ENCODE results near the gene SPINK5. TPM values are rescaled to one million over a fixed set of nuclear protein-coding genes. Genes with fewer than 3 reads are reported as not detected.

The SPINK5 gene
- total RNA-seq, 1 donor from 2014 or later, result 12.9 TPM

DNA sequence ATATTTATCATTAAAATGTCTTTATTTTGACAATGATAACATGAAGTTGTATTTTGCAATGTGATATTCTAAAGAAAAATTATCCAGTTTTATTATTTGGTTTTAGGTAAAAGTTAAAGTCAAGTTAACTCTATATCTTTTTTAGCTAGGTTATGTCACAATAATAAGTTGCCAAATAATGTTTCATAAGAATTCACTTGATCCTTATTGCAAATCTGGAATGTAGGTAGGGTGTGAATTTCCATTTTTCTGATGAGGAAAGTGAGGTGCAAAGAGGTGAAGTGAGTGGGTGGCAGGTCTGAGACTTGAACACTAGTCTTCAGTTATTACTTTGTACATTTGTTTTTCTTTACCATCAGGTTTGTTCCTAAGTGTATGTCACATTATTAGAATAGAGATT lies 21.5 kb downstream of the SPINK5 start:
- no peak overlapping the region for H3K27ac Mint-ChIP-seq (ENCODE audit: unreplicated experiment)
- H3K27me3 Mint-ChIP-seq (ENCODE audit: low read depth), result no peaks in the 10 kb centered on the region
- H3K36me3 Mint-ChIP-seq (ENCODE audit: low read depth), result peaks cover 3% of the 10 kb centered on the region
- TF ChIP-seq, protein P1, sequence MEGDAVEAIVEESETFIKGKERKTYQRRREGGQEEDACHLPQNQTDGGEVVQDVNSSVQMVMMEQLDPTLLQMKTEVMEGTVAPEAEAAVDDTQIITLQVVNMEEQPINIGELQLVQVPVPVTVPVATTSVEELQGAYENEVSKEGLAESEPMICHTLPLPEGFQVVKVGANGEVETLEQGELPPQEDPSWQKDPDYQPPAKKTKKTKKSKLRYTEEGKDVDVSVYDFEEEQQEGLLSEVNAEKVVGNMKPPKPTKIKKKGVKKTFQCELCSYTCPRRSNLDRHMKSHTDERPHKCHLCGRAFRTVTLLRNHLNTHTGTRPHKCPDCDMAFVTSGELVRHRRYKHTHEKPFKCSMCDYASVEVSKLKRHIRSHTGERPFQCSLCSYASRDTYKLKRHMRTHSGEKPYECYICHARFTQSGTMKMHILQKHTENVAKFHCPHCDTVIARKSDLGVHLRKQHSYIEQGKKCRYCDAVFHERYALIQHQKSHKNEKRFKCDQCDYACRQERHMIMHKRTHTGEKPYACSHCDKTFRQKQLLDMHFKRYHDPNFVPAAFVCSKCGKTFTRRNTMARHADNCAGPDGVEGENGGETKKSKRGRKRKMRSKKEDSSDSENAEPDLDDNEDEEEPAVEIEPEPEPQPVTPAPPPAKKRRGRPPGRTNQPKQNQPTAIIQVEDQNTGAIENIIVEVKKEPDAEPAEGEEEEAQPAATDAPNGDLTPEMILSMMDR (conservative IDR thresholded peaks at IDR 0.05), result no peak
- no peaks in the 10 kb centered on the region for H3K9me3 Mint-ChIP-seq
- peaks cover 5% of the 10 kb centered on the region for H3K4me1 Mint-ChIP-seq
- DNase-seq (ENCODE audit: low read depth, low spot score), result no peak
- H3K4me3 Mint-ChIP-seq, result no peak overlapping the region

DNA sequence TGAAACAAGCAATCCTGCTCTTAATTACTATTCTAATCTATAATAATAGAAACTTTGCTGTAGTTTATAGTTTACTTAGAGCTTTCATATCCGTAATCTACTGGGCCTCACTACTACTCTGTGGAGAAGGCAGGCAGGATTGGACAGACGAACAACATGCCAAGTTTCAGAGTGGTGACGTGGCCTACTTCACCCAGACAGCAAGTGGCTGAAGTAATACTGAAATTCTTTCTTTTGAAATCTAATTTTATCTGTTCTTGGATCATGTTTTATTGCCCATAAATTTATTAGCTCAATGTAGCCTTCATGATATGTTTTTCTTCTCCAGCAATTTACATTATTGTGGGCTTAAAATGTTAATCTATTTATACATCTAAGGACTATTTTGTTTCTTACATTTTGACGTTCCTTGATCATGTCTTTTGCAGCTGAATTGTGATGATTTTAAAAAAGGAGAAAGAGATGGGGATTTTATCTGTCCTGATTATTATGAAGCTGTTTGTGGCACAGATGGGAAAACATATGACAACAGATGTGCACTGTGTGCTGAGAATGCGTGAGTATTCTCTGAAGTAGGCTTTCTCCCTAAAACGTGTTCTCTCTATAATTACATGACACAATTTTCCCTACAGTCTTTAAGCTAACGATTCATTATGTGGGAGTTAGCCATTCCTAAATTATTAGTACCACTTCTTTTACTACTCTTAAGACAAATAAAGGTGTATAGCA lies 22.4 kb downstream of the SPINK5 start:
- Mint-ChIP-seq H3K27me3 (ENCODE audit: low read depth) (no peaks in the 10 kb centered on the region), H3K36me3 (ENCODE audit: low read depth) (peaks cover 3% of the 10 kb centered on the region), H3K9me3 (no peaks in the 10 kb centered on the region), H3K27ac (ENCODE audit: unreplicated experiment) (no peak overlapping the region), H3K4me1 (peaks cover 10% of the 10 kb centered on the region), H3K4me3 (no peak overlapping the region)
- TF ChIP-seq, protein P1 (conservative IDR thresholded peaks at IDR 0.05), result no peak
- no peak for DNase-seq (ENCODE audit: low read depth, low spot score)

DNA sequence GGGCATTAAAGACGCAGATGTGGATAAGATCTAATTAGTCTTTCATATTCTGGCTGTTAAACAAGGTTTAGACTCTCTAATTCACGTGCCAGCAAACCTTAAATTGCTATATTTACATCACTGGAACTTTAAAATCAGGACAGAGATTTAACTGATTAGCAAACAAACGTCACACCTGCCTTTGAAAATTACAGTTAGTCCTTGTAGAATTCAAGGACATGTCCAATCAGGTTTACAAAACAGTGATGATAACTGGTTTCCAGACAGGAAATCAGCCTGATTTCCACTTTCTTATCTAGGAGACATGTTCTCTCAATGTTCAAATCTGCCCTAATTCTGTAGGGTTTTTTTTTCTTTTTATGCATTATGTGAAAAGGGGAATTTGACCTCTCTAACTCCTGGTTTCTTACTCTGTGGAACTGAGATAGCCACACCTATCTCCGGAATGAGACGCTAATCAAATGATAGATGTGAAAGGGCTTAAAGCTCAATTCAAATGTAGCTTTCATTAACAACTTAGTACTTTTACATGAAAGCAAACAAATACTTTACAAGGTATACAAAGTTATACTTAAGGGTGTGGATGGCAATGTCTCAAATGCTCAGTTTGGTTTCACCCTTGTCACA lies 26.5 kb downstream of the SPINK5 start:
- Mint-ChIP-seq H3K27ac (ENCODE audit: unreplicated experiment) (peak overlapping the region; percentile 48), H3K36me3 (ENCODE audit: low read depth) (peaks cover 23% of the 10 kb centered on the region), H3K4me1 (peaks cover 34% of the 10 kb centered on the region), H3K4me3 (no peak overlapping the region), H3K27me3 (ENCODE audit: low read depth) (no peaks in the 10 kb centered on the region), H3K9me3 (peaks cover 3% of the 10 kb centered on the region)
- no peak for DNase-seq (ENCODE audit: low read depth, low spot score)
- TF ChIP-seq, protein P1 (conservative IDR thresholded peaks at IDR 0.05), result no peak

DNA sequence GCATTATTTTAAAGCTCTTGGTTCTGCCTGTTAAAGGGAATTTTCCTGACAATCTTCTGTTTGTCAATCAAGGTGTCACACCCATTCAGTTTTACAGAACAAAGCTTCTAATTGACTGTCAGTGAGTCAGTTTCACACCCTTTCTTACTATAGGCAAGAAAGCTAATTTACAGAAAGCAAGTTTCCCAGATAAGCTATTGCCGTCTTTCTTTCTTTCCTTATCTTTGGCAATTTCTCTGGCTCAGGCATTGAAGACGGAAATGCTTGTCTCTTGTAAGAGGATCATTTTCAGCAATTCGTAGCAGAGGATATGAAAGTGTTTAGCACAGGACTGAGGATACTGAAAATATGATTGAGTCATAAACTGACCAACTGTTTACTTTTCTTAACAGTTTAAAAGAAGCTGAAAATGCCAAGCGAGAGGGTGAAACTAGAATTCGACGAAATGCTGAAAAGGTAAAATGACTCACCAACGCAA lies 27.0 kb downstream of the SPINK5 start:
- H3K36me3 Mint-ChIP-seq (ENCODE audit: low read depth), result peaks cover 27% of the 10 kb centered on the region
- TF ChIP-seq, protein P1 (conservative IDR thresholded peaks at IDR 0.05), result no peak
- peaks cover 34% of the 10 kb centered on the region for H3K4me1 Mint-ChIP-seq
- H3K9me3 Mint-ChIP-seq, result peaks cover 3% of the 10 kb centered on the region
- H3K27me3 Mint-ChIP-seq (ENCODE audit: low read depth), result no peaks in the 10 kb centered on the region
- no peak overlapping the region for H3K4me3 Mint-ChIP-seq
- no peak overlapping the region for H3K27ac Mint-ChIP-seq (ENCODE audit: unreplicated experiment)
- DNase-seq (ENCODE audit: low read depth, low spot score), result no peak

DNA sequence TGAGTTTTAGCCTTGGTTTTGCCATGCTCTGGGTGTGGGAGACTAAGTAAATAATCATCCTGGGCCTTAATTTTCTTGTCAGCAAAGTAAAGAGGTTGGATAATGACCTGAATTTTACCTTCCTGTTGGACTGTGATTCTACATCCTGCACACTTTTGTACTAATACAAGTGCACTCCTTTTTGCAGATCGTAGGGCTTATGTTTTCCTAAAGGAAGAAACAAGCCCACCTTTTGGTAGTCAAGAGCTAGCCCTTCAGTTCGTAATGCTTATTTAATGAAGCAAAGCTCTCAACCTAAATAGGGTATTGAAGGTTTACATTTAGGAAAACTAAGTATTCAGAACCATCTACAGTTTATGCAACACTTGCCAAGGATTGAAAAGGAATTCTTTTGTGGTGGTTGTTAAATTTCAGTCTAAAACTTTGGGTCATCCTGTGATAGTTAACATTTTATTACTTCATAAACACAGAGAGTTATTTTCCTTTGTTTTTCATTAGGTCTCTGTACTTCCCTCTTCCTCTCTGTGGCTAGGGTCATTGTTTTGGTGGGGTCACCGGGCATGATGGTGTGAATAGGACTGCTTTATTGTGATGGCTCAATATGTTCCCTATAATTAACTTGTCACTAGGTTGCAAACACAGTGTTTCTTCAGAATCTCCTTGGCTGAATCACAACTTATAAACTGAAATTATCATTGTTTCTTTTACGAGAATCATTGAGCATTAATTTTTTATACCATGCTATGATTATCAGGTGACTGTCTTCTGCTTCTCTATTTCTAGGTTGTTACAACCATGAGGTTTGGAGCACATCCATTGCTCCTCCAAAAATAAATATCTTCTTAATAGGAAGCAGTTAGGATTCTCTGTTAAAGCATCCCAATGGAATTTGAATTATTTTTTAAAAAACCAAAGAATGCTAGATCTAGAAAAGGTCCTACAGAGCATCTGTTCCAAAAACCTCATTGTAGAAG lies 28.5 kb downstream of the SPINK5 start:
- H3K4me1 Mint-ChIP-seq, result peaks cover 34% of the 10 kb centered on the region
- no peak overlapping the region for H3K27ac Mint-ChIP-seq (ENCODE audit: unreplicated experiment)
- TF ChIP-seq, protein P1 (conservative IDR thresholded peaks at IDR 0.05), result no peak
- H3K27me3 Mint-ChIP-seq (ENCODE audit: low read depth), result no peaks in the 10 kb centered on the region
- no peak for DNase-seq (ENCODE audit: low read depth, low spot score)
- H3K4me3 Mint-ChIP-seq, result no peak overlapping the region
- peaks cover 31% of the 10 kb centered on the region for H3K36me3 Mint-ChIP-seq (ENCODE audit: low read depth)
- H3K9me3 Mint-ChIP-seq, result peaks cover 3% of the 10 kb centered on the region

Measured in neural crest cell (in vitro differentiated cells).